ENCODE data around the gene COL6A2. TPM values are rescaled to one million over a fixed set of nuclear protein-coding genes. Genes with fewer than 3 reads are reported as not detected.

Gene COL6A2
- total and polyA plus RNA-seq, 2 donors: 55.2 to 182 TPM

GRCh38 chr21:46154155-46154954 is 56.4 kb downstream of the COL6A2 start:
- no peak for DNase-seq (ENCODE audit: low read depth in 6 of 9, low spot score in 9 of 9)
- H3K27me3 ChIP-seq (ENCODE audit: control insufficient read depth in 2 of 2, insufficient read depth in 1 of 2, low read length in 1 of 2): no peaks in the 10 kb centered on the region
- WGBS: 93% methylated on average over 39 of the region's 39 CpGs

GRCh38 chr21:46154955-46155513 is 57.1 kb downstream of the COL6A2 start:
- Histone ChIP-seq H3K4me3 (ENCODE audit: low read length in 2 of 2) (no peak overlapping the region), H3K9me3 (ENCODE audit: control insufficient read depth in 2 of 2, insufficient read depth in 1 of 2, low read length in 1 of 2) (no peaks in the 10 kb centered on the region), H3K27ac (ENCODE audit: low read depth in 1 of 2, low read length in 1 of 2) (no peak overlapping the region), H3K4me1 (ENCODE audit: control insufficient read depth in 2 of 2, insufficient read depth in 2 of 2, low read length in 2 of 2) (peaks cover 0 to 8% of the 10 kb centered on the region in 2 donors), H3K36me3 (ENCODE audit: control insufficient read depth in 2 of 2, insufficient read depth in 2 of 2, low read length in 1 of 2) (no peaks in the 10 kb centered on the region), H3K27me3 (ENCODE audit: control insufficient read depth in 2 of 2, insufficient read depth in 1 of 2, low read length in 1 of 2) (no peaks in the 10 kb centered on the region)
- no peak for DNase-seq (ENCODE audit: low read depth in 6 of 9, low spot score in 9 of 9)
- 96% methylated on average over 16 of the region's 16 CpGs for WGBS

More at GRCh38 chr21:46154155-46154954, 56.4 kb downstream of the COL6A2 start:
- H3K9me3 ChIP-seq (ENCODE audit: control insufficient read depth in 2 of 2, insufficient read depth in 1 of 2, low read length in 1 of 2): no peaks in the 10 kb centered on the region
- peaks cover 0 to 8% of the 10 kb centered on the region in 2 donors for H3K4me1 ChIP-seq (ENCODE audit: control insufficient read depth in 2 of 2, insufficient read depth in 2 of 2, low read length in 2 of 2)
- H3K36me3 ChIP-seq (ENCODE audit: control insufficient read depth in 2 of 2, insufficient read depth in 2 of 2, low read length in 1 of 2): no peaks in the 10 kb centered on the region
- H3K4me3 ChIP-seq (ENCODE audit: low read length in 2 of 2): no peak overlapping the region
- no peak overlapping the region for H3K27ac ChIP-seq (ENCODE audit: low read depth in 1 of 2, low read length in 1 of 2)

GRCh38 chr21:46155514-46156377 is 57.8 kb downstream of the COL6A2 start, which contains the start of gene FTCD:
TSS of gene FTCD (minus strand) at chr21:46155579. CDS start at chr21:46155523, 56 bp downstream.
- 97% methylated on average over 34 of the region's 34 CpGs for WGBS
- DNase-seq (ENCODE audit: low read depth in 6 of 9, low spot score in 9 of 9): no peak

GRCh38 chr21:46156378-46156645 is 58.4 kb downstream of the COL6A2 start:
- 98% methylated on average over 7 of the region's 7 CpGs for WGBS
- peaks cover 0 to 3% of the 10 kb centered on the region in 2 donors for H3K9me3 ChIP-seq (ENCODE audit: control insufficient read depth in 2 of 2, insufficient read depth in 1 of 2, low read length in 1 of 2)

More at GRCh38 chr21:46155514-46156377, 57.8 kb downstream of the COL6A2 start, which contains the start of gene FTCD:
- Histone ChIP-seq H3K4me1 (ENCODE audit: control insufficient read depth in 2 of 2, insufficient read depth in 2 of 2, low read length in 2 of 2) (peaks cover 0 to 8% of the 10 kb centered on the region in 2 donors), H3K27me3 (ENCODE audit: control insufficient read depth in 2 of 2, insufficient read depth in 1 of 2, low read length in 1 of 2) (no peaks in the 10 kb centered on the region), H3K4me3 (ENCODE audit: low read length in 2 of 2) (no peak within 1 kb of the TSS), H3K27ac (ENCODE audit: low read depth in 1 of 2, low read length in 1 of 2) (no peak within 1 kb of the TSS), H3K9me3 (ENCODE audit: control insufficient read depth in 2 of 2, insufficient read depth in 1 of 2, low read length in 1 of 2) (no peaks in the 10 kb centered on the region), H3K36me3 (ENCODE audit: control insufficient read depth in 2 of 2, insufficient read depth in 2 of 2, low read length in 1 of 2) (no peaks in the 10 kb centered on the region)

GRCh38 chr21:46156678-46157077 is 58.8 kb downstream of the COL6A2 start:
- Histone ChIP-seq H3K4me1 (ENCODE audit: control insufficient read depth in 2 of 2, insufficient read depth in 2 of 2, low read length in 2 of 2) (peaks cover 0 to 8% of the 10 kb centered on the region in 2 donors), H3K27ac (ENCODE audit: low read depth in 1 of 2, low read length in 1 of 2) (no peak overlapping the region), H3K36me3 (ENCODE audit: control insufficient read depth in 2 of 2, insufficient read depth in 2 of 2, low read length in 1 of 2) (peaks cover 0 to 5% of the 10 kb centered on the region in 2 donors), H3K27me3 (ENCODE audit: control insufficient read depth in 2 of 2, insufficient read depth in 1 of 2, low read length in 1 of 2) (peaks cover 0 to 8% of the 10 kb centered on the region in 2 donors), H3K4me3 (ENCODE audit: low read length in 2 of 2) (no peak overlapping the region), H3K9me3 (ENCODE audit: control insufficient read depth in 2 of 2, insufficient read depth in 1 of 2, low read length in 1 of 2) (peaks cover 0 to 6% of the 10 kb centered on the region in 2 donors)
- DNase-seq (ENCODE audit: low read depth in 6 of 9, low spot score in 9 of 9): no peak
- 98% methylated on average over 10 of the region's 10 CpGs for WGBS

More at GRCh38 chr21:46156378-46156645, 58.4 kb downstream of the COL6A2 start:
- Histone ChIP-seq H3K4me3 (ENCODE audit: low read length in 2 of 2) (no peak overlapping the region), H3K27me3 (ENCODE audit: control insufficient read depth in 2 of 2, insufficient read depth in 1 of 2, low read length in 1 of 2) (peaks cover 0 to 4% of the 10 kb centered on the region in 2 donors), H3K36me3 (ENCODE audit: control insufficient read depth in 2 of 2, insufficient read depth in 2 of 2, low read length in 1 of 2) (peaks cover 0 to 2% of the 10 kb centered on the region in 2 donors), H3K27ac (ENCODE audit: low read depth in 1 of 2, low read length in 1 of 2) (no peak overlapping the region), H3K4me1 (ENCODE audit: control insufficient read depth in 2 of 2, insufficient read depth in 2 of 2, low read length in 2 of 2) (peaks cover 0 to 8% of the 10 kb centered on the region in 2 donors)
- DNase-seq (ENCODE audit: low read depth in 6 of 9, low spot score in 9 of 9): no peak

GRCh38 chr21:46157396-46157986 is 59.6 kb downstream of the COL6A2 start:
- no peak overlapping the region for H3K4me3 ChIP-seq (ENCODE audit: low read length in 2 of 2)
- 97% methylated on average over 12 of the region's 12 CpGs for WGBS
- peaks cover 0 to 8% of the 10 kb centered on the region in 2 donors for H3K4me1 ChIP-seq (ENCODE audit: control insufficient read depth in 2 of 2, insufficient read depth in 2 of 2, low read length in 2 of 2)
- no peak overlapping the region for H3K27ac ChIP-seq (ENCODE audit: low read depth in 1 of 2, low read length in 1 of 2)
- no peak for DNase-seq (ENCODE audit: low read depth in 6 of 9, low spot score in 9 of 9)
- H3K9me3 ChIP-seq (ENCODE audit: control insufficient read depth in 2 of 2, insufficient read depth in 1 of 2, low read length in 1 of 2): peaks cover 0 to 13% of the 10 kb centered on the region in 2 donors
- H3K27me3 ChIP-seq (ENCODE audit: control insufficient read depth in 2 of 2, insufficient read depth in 1 of 2, low read length in 1 of 2): peaks cover 0 to 16% of the 10 kb centered on the region in 2 donors
- H3K36me3 ChIP-seq (ENCODE audit: control insufficient read depth in 2 of 2, insufficient read depth in 2 of 2, low read length in 1 of 2): peaks cover 0 to 5% of the 10 kb centered on the region in 2 donors

- Histone ChIP-seq H3K4me1 (ENCODE audit: control insufficient read depth in 2 of 2, insufficient read depth in 2 of 2, low read length in 2 of 2) (peaks cover 0 to 6% of the 10 kb centered on the region in 2 donors), H3K27ac (ENCODE audit: low read depth in 1 of 2, low read length in 1 of 2) (no peak overlapping the region), H3K36me3 (ENCODE audit: control insufficient read depth in 2 of 2, insufficient read depth in 2 of 2, low read length in 1 of 2) (peaks cover 0 to 5% of the 10 kb centered on the region in 2 donors), H3K9me3 (ENCODE audit: control insufficient read depth in 2 of 2, insufficient read depth in 1 of 2, low read length in 1 of 2) (peaks cover 0 to 13% of the 10 kb centered on the region in 2 donors), H3K27me3 (ENCODE audit: control insufficient read depth in 2 of 2, insufficient read depth in 1 of 2, low read length in 1 of 2) (peaks cover 0 to 17% of the 10 kb centered on the region in 2 donors), H3K4me3 (ENCODE audit: low read length in 2 of 2) (no peak overlapping the region)
- WGBS: 93% methylated on average over 15 of the region's 15 CpGs
- DNase-seq (ENCODE audit: low read depth in 6 of 9, low spot score in 9 of 9): no peak
These were observed 60.1 kb downstream of the COL6A2 start for GRCh38 chr21:46157987-46158451.

GRCh38 chr21:46158666-46159300 is 60.9 kb downstream of the COL6A2 start:
- Histone ChIP-seq H3K36me3 (ENCODE audit: control insufficient read depth in 2 of 2, insufficient read depth in 2 of 2, low read length in 1 of 2) (peaks cover 0 to 5% of the 10 kb centered on the region in 2 donors), H3K4me1 (ENCODE audit: control insufficient read depth in 2 of 2, insufficient read depth in 2 of 2, low read length in 2 of 2) (no peaks in the 10 kb centered on the region), H3K27ac (ENCODE audit: low read depth in 1 of 2, low read length in 1 of 2) (no peak overlapping the region), H3K9me3 (ENCODE audit: control insufficient read depth in 2 of 2, insufficient read depth in 1 of 2, low read length in 1 of 2) (peaks cover 0 to 13% of the 10 kb centered on the region in 2 donors), H3K27me3 (ENCODE audit: control insufficient read depth in 2 of 2, insufficient read depth in 1 of 2, low read length in 1 of 2) (peaks cover 0 to 17% of the 10 kb centered on the region in 2 donors), H3K4me3 (ENCODE audit: low read length in 2 of 2) (no peak overlapping the region)
- no peak for DNase-seq (ENCODE audit: low read depth in 6 of 9, low spot score in 9 of 9)
- WGBS: 97% methylated on average over 10 of the region's 10 CpGs
